Fibroblast of the aortic adventitia (primary cell): ENCODE measurements around the gene TNFAIP2. TPM values are rescaled to one million over a fixed set of nuclear protein-coding genes. Genes with fewer than 3 reads are reported as not detected.

Experiments
- DNase-seq: peaks from one replicate; pipeline ENCODE4 v3.0.0-alpha.2; 2010; ENCODE audit warnings: low read depth
- H3K4me3 ChIP-seq: 2 replicates; pipeline ENCODE4 v1.5.1; 2011; ENCODE audit warnings: low read depth, mild to moderate bottlenecking, control low read depth, low read length, moderate library complexity
- total RNA-seq: library from RNA; depleted of rRNA; stranded (reverse); fragments of >200 nt; gene quantifications from 2 replicates; pipeline ENCODE4 v1.2.3, GENCODE V29; 2012; ENCODE audit warnings: low replicate concordance
- TF ChIP-seq, protein P1 (sequence below): IDR thresholded peaks from 2 replicates; pipeline ENCODE4 v1.5.1; 2011; ENCODE audit warnings: mild to moderate bottlenecking, low read length, control low read depth, inconsistent platforms; ENCODE audit not compliant: insufficient read depth

TNFAIP2 gene
- total RNA-seq, 1 donor = 44.5 TPM

DNA sequence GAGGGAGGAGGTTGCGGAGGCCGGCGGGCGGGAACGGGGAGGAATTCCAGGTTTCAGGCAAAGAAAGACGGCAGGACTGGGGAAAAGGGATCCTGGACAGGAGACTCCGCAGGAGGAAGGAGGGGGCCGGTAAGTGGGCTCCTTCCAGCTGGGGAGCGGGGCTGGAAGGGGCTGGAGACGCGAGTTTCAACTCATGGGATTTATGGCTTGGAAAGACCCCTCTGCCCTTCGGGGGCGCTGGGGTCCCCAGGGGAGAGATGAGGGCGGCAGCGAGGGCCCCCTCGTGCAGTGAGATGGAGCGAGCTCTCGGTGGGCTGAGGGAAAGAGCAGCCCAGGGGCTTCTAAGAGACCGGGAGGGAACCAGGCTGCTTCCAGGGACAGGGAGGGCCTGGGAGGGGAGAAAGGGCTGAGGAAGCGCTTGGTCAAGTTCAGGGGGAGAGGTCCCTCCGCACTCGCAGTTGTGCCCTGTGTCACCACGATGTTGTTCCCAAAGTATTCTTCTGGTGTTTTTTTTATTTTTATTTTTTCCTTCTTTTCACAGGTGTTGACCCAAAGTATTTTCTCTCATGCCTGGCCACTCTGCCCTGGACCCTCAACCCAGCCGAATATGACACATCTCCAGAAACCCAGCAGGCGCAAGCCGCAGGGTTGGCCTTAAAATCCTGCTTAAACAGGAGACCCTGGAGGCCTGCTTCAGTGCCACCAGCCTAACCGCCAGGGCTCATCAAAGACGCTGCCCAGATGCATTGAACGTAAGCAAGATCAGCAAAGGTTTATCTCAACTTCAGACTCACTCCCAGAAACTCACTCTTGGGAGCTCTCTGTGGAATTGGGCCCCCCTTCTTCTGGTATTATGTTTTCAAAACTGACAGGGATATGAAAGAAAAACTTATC, 16.1 kb downstream of the TNFAIP2 start:
- TF ChIP-seq, protein P1, sequence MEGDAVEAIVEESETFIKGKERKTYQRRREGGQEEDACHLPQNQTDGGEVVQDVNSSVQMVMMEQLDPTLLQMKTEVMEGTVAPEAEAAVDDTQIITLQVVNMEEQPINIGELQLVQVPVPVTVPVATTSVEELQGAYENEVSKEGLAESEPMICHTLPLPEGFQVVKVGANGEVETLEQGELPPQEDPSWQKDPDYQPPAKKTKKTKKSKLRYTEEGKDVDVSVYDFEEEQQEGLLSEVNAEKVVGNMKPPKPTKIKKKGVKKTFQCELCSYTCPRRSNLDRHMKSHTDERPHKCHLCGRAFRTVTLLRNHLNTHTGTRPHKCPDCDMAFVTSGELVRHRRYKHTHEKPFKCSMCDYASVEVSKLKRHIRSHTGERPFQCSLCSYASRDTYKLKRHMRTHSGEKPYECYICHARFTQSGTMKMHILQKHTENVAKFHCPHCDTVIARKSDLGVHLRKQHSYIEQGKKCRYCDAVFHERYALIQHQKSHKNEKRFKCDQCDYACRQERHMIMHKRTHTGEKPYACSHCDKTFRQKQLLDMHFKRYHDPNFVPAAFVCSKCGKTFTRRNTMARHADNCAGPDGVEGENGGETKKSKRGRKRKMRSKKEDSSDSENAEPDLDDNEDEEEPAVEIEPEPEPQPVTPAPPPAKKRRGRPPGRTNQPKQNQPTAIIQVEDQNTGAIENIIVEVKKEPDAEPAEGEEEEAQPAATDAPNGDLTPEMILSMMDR = no peak
- H3K4me3 ChIP-seq = no peak overlapping the region
- DNase-seq = no peak

DNA sequence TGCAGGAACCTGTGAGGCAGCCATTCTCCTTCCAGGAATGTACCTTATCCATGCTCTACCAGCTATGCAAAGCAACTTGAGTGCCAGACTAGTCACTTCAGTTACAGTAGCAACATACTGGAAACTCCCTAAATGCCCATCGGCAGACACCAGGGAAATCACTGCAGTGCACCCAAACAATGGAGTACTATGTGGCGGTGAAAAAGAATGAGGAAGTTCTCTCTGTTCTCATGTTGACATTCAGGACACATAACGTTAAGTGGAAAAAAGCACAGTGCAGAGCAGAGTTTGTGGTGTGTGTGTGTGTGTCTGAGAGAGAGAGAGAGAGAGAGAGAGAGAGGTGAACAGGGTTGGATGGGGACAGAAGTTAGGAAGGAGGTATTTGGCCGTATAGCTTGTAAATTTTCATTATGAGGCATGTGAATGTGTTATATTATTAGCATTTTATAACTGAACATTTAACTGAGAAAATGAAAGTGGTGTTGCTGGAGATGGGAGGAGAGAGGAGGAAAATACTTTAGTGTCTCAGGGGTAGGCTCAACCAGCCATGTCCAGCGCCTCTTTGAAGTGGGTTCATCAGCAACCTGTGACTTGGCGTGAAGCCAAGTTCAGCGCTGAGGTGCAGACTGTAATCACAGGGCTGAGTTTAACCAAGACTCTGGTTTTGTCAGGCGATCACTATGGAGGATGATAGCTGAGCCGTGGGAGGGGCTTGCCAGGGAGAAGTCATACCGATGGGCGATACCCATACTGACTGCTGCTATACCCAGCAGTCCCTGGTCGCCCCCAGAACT, 17.3 kb downstream of the TNFAIP2 start:
- no peak overlapping the region for H3K4me3 ChIP-seq
- TF ChIP-seq, protein P1 = no peak
- DNase-seq = no peak

DNA sequence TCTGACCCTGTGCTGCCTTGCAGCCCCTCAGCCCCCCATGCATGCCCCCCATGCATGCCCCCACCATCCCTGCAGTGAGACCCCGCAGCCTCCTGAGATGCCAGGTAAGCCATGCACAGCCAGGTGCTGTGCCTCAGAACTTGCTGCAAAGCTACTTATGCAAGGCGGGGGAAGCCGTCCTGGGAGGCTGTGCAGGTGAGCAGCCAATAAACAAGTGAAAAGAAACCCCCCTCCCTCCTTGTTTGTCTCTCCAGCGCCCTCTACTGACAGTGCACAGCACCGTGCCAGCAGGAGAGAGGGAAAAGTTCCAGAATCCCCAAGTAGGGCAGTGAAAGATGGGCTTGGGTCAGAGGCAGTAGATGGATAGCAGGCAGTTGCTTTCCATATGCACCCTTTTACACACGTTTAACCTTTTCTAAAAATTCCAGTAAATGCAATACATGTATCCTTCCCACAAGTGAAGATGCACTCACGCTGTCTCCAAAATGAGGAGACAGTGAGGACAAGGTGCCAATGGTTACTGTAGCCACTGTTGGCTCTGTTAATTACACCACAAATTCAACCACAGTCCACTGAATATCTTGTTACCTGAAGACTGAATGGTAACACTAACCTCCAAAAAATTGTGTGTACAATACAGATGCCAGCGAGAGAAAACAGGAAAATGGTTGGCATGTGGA, 18.0 kb downstream of the TNFAIP2 start:
- DNase-seq = peak; percentile 58
- TF ChIP-seq, protein P1 = peak; percentile 86
- H3K4me3 ChIP-seq = no peak overlapping the region

DNA sequence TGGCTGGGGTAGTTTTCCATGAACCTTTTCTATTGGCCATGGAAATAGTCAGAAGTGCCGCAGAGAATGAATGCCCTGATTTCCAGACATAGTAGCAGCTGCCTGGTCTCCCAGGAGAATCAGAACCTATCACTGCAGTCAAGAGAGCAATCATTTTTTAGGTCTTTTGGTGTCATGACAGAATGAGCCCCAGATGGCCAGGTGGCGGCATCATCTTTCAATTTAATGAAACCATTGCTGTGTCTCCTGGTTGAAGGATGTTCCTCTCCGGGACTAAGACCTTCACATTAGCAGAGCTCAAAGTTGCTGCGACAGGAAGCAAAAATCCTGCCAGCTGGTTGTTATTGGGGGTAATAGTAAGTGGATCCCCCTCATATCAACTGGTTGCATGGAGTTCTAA, 18.8 kb downstream of the TNFAIP2 start:
- DNase-seq = no peak
- TF ChIP-seq, protein P1 = no peak
- no peak overlapping the region for H3K4me3 ChIP-seq

DNA sequence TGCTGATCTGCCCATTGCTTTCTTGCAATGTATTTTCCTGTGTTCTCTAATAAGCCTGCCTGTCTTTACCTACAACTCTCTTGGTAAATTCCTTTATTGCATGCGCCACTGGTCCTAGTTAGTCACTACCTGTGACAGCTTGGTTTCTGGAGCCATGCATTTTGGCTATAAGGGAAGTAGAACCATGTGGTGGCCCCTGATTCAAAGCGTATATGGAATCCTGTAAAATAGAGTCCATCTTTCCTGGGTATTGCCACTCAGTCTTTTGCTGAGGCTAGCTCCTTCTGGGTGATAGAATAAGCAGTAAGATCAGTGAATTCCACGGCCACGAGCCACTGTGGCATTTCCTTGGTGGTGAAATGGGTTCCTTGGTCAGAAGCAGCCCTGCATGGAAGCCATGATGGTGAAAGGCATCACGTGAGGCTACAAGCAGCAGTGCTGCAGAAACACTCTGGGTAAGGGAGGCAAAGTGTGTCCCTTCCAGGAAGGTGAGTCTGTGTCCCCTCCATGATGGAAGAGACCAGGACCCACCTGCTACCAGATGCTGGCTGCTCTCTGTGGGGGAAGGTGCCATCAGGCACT, 19.6 kb downstream of the TNFAIP2 start:
- DNase-seq = no peak
- H3K4me3 ChIP-seq = no peak overlapping the region
- TF ChIP-seq, protein P1 = no peak

DNA sequence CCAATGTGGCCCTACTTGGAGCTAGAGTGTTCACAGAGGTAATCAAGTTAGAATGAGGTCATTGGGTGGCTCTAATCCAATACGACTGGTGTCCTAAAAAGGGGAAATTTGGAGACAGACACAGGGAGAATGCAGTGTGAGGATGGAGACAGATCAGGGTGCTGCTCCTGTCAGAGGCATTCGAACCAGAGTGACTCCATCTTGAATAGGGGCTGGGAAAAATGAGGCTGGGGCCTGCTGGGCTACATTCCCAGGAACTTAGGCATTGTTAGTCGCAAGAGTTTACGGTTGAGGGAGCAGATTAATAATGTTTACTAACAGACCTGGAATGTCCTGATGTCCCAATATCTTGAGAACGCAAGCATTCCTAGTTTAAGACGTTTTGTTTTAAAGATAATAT, 20.2 kb downstream of the TNFAIP2 start:
- TF ChIP-seq, protein P1 = no peak
- H3K4me3 ChIP-seq = no peak overlapping the region
- no peak for DNase-seq
